ENCODE data around the gene EPYC.

EPYC gene, protein sequence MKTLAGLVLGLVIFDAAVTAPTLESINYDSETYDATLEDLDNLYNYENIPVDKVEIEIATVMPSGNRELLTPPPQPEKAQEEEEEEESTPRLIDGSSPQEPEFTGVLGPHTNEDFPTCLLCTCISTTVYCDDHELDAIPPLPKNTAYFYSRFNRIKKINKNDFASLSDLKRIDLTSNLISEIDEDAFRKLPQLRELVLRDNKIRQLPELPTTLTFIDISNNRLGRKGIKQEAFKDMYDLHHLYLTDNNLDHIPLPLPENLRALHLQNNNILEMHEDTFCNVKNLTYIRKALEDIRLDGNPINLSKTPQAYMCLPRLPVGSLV

DNA sequence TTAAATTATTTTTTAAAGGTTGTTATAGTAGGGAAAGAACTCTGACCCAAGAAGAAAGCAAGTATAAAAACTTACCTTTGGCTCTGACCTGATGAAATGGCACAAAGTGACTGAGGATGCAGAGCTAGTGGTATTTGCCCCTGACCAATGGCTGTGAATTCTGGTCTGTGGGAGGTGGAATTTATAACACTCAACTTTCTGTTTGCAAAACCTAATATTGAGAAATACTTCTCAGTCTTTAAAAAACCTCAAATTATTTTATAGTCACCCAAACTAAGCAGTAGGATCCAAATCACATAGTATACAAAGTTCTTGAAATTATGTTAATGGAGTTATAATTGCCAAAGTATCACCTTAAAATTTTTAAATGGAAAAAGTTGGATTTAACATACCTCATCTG lies at the start of gene EPYC:
Gene EPYC, minus strand, starts transcription at position 101 of the 400 bp plus-strand sequence. CDS start 2,407 bp downstream, outside the sequence.
- DNase-seq: no peak

DNA sequence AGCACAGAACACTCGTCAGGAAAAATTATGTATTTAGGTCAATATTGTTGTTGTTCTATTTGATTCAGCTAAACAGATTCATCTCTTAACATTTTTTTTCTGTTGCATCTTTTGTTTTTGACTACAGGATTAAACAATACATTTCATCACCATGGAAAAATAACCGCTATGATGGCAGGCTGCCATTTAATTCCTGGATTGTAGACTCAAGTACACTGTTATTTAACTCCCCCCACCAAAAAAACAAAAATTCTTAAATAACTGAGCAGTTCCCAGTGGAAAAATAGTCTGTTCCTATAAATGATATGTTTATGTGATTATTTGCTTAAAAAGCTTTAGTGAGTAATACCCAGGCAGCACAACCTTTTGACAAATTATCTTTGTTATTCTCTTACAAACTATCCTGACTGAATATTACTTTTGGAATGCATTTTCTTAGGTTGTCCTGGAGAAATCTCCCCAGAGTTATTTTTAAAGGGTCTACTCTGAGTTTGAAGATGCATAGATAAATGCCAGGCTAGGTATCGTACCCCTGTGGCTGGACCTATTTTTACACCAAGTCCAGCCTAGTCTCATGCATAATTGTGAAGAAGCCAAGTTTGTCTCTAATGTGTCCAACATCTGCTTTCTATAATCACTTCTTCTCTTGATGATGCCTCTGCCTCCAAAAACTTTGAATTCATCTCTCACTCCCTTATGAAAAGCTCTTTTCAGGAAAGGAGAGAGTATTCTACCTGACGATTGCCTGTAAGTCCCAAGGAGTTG lies 49.4 kb upstream of the EPYC start:
- DNase-seq: peak; percentile 17

DNA sequence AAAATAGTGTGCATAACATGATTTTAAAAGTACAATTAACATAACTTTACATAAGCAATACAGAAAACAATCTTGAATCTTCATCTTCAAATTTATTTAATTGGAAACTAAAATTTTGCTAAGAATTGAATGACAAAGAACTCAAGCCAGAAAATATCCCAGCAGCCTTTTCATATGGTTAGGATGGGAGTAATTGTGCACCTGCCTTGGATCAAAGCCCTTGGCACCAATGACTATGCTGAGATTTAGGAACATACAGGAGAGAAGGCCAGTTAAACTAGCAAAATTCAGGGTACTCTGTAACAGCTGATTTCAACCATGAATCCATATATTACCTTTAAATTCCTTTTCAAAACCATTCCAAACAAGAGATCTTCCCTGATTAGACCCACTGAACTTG lies 47.3 kb upstream of the EPYC start:
- no peak for DNase-seq

DNA sequence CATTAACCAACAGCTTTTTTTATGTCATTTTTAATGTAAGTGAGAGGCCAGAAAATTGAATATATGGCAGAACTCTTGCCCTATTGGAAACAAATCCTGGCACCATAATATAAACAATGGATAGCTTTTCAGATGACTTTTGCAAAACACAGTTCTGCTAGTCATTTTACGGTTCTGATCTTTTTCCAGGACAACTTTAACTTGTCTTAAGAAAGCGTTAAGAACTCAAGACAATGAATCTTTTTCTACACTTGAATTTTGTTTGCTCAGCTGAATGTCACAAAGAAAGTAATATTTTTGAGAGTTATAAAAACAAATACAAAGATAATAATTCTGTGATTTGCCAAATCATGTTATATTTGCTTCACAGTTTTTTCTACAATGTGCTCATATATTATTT lies 39.8 kb upstream of the EPYC start:
- DNase-seq: no peak

DNA sequence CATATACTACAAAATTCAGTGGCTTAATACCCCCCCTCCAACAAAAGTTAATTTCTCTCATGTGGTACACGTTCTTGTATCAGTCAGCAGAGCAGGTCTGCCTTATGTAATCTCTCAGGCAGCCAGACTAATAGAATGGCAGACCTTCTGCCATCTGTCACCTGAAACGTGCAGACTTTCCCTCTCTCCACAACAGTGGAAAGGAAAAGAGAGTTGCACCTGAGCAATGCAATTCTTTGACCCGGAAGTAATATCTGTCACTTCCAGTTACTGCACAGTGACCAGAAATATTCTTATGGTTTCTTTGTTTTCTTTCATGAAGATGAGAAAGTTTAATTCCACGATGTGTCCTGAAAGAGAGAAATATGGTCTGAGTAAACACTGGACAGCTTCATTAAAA lies 38.6 kb upstream of the EPYC start:
- no peak for DNase-seq

DNA sequence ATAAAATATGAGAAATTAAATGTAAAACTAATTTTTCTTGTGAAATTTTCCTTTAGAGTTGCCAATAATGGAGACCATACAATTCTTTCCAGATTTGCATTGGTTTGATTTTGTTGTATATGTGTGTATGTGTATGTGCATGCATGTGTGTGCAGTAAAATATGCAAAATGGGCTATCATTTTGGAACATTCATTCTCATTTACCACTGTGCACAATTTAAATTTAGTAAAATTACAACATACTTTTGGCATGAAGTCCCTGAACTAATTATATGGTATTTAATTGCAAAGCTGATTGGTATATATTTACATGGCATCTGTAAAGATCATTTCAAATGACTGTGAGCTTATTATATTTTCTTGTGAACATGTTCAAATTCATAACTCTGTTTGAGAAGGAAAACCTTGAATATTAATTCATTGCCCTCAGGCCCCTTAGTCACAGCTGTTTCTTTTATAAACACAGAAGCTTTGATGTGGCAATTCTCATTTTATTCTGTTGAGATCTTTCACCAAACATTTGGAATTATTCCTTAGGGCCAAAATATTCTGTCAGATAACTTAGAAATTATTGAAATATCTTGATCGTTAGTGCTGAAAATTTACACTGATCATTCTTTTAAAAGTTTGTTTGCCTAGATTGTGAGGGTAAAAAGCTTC lies 35.5 kb upstream of the EPYC start:
- no peak for DNase-seq

DNA sequence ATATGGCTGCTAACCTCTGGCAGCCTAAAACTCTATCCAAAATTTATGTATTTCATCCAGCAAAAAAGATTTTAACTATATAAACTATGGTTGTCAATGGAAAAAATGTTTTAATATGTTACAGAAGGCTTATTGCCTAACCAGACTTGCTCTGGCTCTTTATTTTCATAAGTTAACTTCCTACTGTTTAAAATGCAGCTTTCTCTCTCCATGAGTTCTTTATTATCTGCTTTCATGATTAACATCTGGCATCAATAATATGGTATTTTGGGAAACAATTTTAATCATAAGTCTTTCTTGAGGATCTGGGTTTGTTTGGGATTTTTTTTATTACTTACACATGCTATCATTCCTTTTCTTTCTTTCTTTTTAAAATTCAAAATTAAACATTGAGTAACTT lies 32.5 kb upstream of the EPYC start:
- DNase-seq: no peak

DNA sequence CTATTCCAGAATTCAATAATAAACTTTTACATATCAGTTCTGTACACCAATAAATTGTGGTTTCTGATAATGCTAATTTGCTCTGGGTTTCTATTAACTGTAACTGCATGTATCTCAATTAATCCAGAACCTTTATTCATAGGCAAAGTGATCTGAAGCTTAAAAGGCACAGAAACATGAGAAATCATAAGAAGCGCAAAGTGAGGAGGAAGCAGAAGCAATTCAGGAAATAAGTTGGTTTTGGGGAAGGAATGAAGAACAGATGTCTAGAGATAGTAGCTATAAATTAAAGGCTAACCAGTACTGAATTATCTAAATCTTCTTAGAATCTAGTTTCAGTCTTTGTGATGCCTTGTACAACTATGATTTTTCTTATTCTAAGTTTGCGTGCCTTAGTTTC lies 28.5 kb upstream of the EPYC start:
- no peak for DNase-seq

DNA sequence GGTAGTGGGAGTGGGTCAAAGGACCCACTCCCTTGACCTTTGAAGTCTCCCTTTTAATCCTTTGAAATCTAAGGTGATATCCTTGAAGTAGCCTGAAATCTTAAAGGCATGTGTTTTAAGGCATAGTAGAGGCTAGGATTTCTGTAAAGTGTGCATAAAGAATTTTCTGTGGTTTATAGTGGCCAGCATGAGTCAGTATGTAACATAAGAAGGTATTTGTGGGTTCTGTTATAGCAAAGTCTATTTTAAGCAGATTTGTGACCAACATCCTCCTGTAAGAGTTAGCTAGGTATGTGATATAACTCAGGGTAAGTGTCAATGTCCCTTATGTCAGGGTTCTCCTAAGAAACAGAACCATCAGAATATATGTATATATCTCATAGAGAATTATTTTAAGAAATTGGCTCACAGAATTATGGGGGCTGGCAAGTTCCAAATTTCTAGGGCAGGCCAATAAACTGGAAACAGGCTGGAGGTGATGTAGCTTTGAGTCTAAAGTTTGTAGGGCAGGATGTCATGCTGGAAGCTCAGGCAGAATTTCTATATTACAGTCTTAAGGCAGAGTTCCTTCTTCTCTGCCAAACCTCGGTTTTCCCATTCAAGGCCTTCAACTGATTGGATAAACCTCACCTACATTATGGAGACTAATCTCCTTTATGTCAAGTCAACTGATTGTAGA lies 18.7 kb upstream of the EPYC start:
- no peak for DNase-seq

DNA sequence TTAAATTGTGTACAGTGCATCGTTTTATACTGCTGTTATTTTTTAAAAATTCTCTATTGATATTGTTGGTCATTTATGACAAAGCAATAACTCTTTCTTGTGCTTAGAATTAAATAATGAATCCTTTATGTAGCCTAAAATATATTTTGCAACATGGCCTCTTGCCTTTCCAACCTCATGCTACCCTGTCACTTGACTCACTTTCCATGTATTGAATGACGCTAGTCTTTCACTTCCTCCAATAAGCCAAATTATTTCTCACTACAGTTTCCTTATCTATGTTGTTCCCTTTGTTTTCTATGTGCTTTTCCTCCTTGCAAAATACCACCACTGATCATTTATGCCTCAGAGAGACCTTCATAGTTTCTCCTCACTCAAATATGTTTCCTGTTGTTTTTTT lies 16.3 kb upstream of the EPYC start:
- DNase-seq: no peak

DNA sequence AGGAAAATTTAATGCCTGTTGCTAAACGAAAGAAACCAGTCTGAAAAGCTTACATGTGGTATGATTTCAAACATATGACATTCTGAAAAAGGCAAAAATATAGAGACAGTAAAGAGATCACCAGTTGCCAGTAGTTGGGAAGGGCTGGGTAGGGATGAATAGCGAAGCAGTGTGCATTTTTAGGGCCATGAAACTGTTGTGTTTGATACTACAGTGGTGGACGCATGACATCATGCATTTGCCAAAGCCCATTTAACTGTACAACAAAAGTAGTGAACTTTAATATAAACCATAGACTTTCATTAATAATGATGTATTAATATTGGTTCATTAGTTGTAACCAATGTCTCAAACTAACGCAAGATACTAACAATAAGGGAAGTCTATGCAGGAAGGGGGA lies 14.7 kb upstream of the EPYC start:
- no peak for DNase-seq

DNA sequence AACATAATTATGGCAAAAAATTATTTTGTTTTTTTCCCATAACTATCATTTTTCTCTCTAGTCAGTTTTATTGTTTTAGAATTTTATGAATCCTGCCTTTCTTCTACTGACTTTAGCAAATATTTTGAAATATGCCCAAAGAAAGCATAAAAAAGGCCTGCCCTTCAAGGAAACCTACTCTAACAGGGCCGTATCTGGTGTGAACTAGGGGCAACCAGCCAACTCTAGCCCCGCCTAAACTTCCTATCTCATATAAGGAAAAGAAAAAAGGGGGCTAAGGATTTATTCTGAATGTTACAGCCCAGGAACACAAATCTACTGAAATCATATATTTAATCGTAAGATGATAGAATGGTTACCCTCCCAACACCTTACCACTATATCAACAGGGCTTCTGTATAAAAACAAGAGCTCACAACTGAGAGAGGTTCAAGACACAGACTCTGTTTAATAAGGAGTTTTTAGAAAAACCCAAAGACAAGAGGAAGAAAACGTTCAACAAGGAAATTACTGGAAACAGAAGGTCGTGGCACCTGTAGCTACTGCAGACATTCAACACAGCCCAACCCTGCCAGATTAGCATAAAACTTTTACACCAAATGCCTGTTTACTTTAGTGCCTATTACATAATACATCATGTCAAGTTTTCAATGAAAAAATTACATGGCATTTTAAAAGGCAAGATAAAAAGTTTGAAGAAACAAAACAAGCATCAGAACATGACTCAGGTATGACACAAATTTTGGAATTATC lies 12.9 kb upstream of the EPYC start:
- DNase-seq: no peak

DNA sequence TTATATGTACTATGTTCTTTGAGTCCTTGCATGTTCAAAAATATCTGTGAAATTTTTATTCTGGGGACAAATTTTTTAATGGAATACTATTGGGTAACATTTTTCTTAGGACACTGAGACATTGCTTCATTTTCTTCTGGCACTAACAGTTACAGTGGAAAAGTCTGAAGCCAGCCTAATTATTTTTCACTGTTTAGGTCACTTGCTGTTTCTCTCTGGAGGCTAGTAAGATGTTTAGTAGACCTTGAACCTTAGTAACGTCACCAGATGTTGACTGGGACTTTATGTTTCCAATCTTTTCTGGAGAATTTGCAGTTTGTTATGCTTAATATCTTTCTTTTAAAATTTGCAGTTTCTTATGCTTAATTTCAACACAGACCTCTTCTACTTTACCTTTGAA lies 12.3 kb upstream of the EPYC start:
- no peak for DNase-seq

DNA sequence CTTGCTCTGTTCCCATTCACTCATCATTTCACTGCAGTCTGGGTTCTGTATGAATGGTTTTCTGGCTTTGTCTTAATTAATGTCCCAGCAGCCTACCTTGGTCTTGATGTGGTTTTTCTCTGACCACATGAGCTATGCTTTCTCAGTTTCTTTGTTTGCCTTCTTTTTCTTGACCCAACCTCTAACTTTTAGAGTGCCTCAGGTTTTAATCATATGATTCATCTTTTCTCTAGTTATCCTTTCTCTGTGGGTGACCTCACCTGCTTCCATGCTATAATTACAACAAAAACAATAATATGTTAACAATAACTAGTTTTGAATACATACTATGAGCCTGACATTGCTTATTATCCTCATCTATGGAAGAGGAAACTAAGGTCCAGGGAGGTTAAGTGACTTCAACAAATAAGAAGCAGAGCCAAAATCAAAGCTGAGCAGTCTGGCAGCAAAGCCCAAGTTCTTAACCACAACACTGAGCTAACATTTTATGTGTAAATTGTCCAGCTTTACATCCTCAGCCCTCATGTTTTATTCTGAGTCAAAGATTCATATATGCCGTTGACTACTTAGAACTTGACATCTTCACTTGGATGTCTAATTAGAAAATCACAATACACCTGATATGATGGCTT lies 4.7 kb upstream of the EPYC start:
- DNase-seq: no peak

DNA sequence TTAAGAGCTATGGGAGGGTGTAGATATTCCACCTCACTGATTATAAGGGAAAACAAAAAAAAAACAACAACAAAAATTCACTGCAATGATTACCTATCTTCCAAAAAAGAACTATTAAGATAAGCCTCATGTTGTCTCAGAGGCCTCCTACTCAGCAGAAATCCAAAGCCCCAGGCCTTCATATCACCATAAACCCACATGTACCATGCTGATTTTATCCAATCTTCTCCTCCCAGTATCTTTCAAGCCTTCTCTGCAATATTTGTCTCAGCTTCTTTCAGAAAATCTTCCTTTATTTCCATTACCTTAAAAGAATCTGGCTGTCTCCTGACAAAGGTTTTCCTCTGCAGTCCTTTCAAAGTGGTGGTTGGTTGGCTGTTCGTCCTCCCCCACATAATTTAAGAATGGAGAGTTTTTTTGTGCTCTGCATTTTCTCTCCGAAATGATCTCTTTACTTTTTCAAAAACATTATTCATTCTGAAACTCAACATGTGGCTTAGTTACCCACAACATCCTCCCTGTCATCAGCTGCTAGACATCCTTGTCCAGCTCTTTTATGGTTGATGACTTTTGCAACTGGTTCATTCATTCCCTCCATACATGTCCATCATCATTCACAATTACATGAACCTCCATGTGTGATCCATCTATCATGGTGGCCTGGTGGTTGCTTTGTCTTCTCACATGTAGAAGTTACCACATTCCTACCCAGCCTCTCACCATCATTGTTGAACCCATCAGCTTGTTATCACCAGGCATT lies 2.9 kb upstream of the EPYC start:
- DNase-seq: no peak

DNA sequence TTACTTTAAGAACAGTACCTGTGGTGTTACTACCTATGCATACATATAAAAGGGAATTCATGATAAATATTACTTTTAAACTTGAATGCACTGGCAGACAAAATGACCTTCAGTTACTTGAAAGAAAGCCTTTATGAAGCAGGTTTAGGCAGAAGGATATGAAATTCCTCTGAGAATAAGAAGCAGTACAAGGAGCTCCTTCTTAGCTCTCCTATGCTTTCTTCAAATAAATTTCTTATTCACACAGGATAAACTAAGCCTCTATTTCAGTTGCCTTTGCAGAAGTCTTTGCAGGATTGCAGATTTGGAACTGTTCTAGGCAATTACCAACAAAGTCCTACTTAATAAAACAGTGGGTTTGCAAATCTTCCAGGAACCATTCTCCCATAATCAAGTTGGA lies 1.0 kb downstream of the EPYC start:
- DNase-seq: no peak

DNA sequence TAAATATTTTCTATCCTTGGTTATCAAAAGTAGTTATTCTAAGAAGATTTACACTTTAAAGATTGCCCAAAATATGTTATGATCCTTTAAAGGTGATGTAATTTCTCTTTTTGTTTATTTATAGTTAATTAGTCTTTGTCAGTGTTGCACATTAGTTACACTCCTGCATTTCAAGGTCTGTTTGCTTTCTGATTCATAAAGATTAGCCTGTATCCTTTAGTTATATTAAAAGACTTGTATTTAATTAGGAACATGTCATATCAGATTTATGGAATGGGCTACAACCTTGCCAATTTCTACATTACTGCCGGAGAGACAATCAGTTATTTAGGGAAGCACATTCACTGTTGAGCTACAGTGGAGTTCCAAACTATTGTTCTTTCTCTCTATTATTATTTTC lies 3.5 kb downstream of the EPYC start:
- peak; percentile 10 for DNase-seq

DNA sequence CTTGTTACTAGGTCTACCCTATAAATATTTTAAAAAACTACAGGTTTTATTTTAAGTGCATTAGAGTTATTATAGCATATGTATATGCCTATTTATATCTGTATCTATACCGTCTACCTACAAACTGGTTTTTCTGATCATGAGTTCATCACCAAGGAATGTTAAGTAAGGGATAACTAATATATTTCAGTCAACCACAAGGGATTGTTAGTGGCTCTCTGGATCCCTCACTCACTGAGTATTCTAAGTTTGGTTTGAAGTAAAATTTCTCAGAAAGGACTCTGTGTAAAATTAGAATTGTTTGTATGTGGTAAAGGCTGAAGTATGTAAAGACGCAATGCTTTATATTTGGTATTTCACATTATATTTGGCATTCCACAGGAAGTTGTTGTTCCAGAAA lies 4.8 kb downstream of the EPYC start:
- DNase-seq: no peak

DNA sequence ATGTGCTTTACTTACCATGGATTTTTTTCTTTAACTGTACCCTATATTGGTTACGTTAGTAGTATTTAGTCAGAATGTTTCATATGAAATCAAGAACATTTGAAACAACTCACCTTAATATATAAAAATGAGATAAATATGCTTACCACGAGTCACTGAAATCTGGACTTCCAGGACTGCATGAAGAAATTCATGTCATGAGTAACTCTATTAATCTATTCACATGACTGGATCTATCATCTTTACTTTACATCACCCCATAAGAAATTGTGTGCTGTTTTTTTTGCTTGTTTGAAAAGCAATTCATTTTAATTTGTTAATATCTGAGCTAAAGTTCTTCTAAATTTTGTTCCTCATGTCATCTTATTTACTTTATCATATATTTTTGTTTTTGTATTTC lies 5.2 kb downstream of the EPYC start:
- no peak for DNase-seq

DNA sequence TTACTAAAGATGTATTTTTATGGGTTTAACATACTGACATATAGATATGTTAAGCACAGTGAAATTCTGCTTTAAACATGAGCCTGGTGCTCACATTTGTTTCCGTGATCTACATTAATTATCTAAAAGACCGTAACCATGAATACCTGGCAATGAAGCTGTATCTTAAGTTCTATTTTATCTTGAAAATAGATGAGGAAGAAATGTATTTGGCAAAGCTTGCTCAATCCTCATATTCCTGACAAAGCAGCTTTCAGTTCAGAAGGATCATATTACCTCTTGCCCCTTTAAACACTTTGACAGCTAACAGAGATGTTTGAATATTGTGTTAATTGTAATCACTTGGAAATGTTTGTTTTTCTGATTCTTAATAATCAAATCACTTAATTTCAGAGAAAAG lies 9.8 kb downstream of the EPYC start:
- no peak for DNase-seq

DNA sequence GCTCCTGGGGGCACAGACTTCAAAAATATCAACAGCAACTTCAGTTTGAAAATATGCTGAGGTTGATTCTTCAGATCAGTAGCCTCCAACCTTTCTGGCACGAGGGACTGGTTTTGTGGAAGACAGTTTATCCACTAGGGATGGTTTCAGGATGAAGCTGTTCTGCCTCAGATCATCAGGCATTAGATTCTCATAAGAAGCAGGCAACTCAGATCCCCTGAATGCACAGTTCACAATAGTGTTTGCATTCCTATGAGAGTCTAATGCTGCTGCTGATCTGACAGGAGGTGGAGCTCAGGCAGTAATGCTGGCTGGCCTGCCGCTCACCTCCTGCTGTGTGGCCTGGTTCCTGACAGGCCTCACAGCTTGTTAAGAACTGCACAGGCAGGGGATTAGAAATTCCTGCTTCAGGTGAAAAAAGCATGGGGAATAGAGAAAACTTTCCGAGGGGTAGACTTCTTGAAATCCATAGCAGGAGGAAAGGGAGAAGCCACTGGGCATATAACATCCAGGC lies 12.8 kb downstream of the EPYC start:
- no peak for DNase-seq
